SK-N-SH treated with all-trans-retinoic acid at 6 μM for 48 hours (cell line): Measurements from ENCODE around the gene MAP3K14.

ENCODE experiments used
- ARNTL ChIP-seq: fragments of 450-650 bp; formaldehyde crosslinking; IDR thresholded peaks from 2 replicates; pipeline ENCODE4 v1.5.0; 2020; ENCODE audit warnings: low read depth, mild to moderate bottlenecking, moderate library complexity, borderline replicate concordance
- BACH2 ChIP-seq: fragments of 250-450 bp; sonication (Bioruptor Pico); IDR thresholded peaks from 2 replicates; pipeline ENCODE4 v1.9.0; 2021; ENCODE audit warnings: mild to moderate bottlenecking, borderline replicate concordance
- PATZ1 ChIP-seq: fragments of 250-450 bp; sonication (Bioruptor Pico); IDR thresholded peaks from 2 replicates; pipeline ENCODE4 v1.8.0; 2020; ENCODE audit warnings: mild to moderate bottlenecking, moderate library complexity, borderline replicate concordance
- RARB ChIP-seq: fragments of 250-450 bp; sonication (Bioruptor Pico); IDR thresholded peaks from 2 replicates; pipeline ENCODE4 v1.8.0; 2021; ENCODE audit warnings: mild to moderate bottlenecking, moderate library complexity
- SNAI2 ChIP-seq: fragments of 250-450 bp; sonication (Bioruptor Pico); IDR thresholded peaks from 2 replicates; pipeline ENCODE4 v1.5.0; 2020; ENCODE audit warnings: mild to moderate bottlenecking, moderate library complexity
- TCF4 ChIP-seq: fragments of 250-450 bp; sonication (Bioruptor Pico); IDR thresholded peaks from 2 replicates; pipeline ENCODE4 v1.8.0; 2021; ENCODE audit warnings: mild to moderate bottlenecking, moderate library complexity, borderline replicate concordance
- ZFP3 ChIP-seq: fragments of 250-450 bp; sonication (Bioruptor Pico); IDR thresholded peaks from 2 replicates; pipeline ENCODE4 v1.5.0; 2020; ENCODE audit warnings: mild to moderate bottlenecking, moderate library complexity
- ZNF565 ChIP-seq: fragments of 450-650 bp; formaldehyde crosslinking; conservative IDR thresholded peaks from 2 replicates; pipeline ENCODE4 v1.5.0; 2020; ENCODE audit warnings: low read depth, mild to moderate bottlenecking, moderate library complexity
- ZNF70 ChIP-seq: fragments of 450-650 bp; formaldehyde crosslinking; IDR thresholded peaks from 2 replicates; pipeline ENCODE4 v1.5.0; 2020; ENCODE audit warnings: mild to moderate bottlenecking, moderate library complexity

GRCh38 chr17:45361451-45361850, 44.6 kb upstream of the MAP3K14 start:
- TF ChIP-seq RARB (CRISPR knock-in tag): no peak
- no peak for TF ChIP-seq ARNTL (CRISPR knock-in tag)
- TF ChIP-seq BACH2 (CRISPR knock-in tag): no peak
- no peak for TF ChIP-seq ZNF565
- no peak for TF ChIP-seq ZFP3 (CRISPR knock-in tag)
- TF ChIP-seq PATZ1 (CRISPR knock-in tag): no peak
- no peak for TF ChIP-seq TCF4 (CRISPR knock-in tag)
- no peak for TF ChIP-seq ZNF70 (CRISPR knock-in tag)
- TF ChIP-seq SNAI2 (CRISPR knock-in tag): no peak
